ENCODE measurements around the gene KCNG2. TPM values are rescaled to one million over a fixed set of nuclear protein-coding genes. Genes with fewer than 3 reads are reported as not detected.

Gene KCNG2
- total RNA-seq, 1 donor from 2014 or later = not detected

GRCh38 chr18:79868811-79869541 lies 71.2 kb downstream of the KCNG2 start:
- H3K4me3 Mint-ChIP-seq = no peak overlapping the region
- no peak overlapping the region for H3K27ac ChIP-seq
- H3K9me3 ChIP-seq (ENCODE audit: low read depth) = no peaks in the 10 kb centered on the region
- no peaks in the 10 kb centered on the region for H3K36me3 Mint-ChIP-seq
- H3K36me3 ChIP-seq = no peaks in the 10 kb centered on the region
- no peak overlapping the region for H3K4me3 ChIP-seq
- H3K4me1 Mint-ChIP-seq = peaks cover 6% of the 10 kb centered on the region
- H4K20me1 ChIP-seq (ENCODE audit: low read depth) = no peaks in the 10 kb centered on the region
- no peaks in the 10 kb centered on the region for H3K79me2 ChIP-seq (ENCODE audit: low read depth)
- no peaks in the 10 kb centered on the region for H3K27me3 ChIP-seq
- TF ChIP-seq CTCF (IDR thresholded peaks at IDR 0.05) (no peak), EZH2phosphoT487 (IDR thresholded peaks at IDR 0.05) (no peak), EZH2 (IDR thresholded peaks at IDR 0.05) (no peak)
- no peak for DNase-seq (ENCODE audit: low spot score)
- H3K4me1 ChIP-seq = peaks cover 8% of the 10 kb centered on the region
- H3K9ac ChIP-seq = no peak overlapping the region
- H3K27ac Mint-ChIP-seq = no peak overlapping the region
- H3K9me3 Mint-ChIP-seq = no peaks in the 10 kb centered on the region
- H3K4me2 ChIP-seq = no peak overlapping the region
- peaks cover 1% of the 10 kb centered on the region for H3K27me3 Mint-ChIP-seq (ENCODE audit: insufficient read depth, low read depth)
- H2AFZ ChIP-seq (replicated peaks) = no peak overlapping the region
- peaks cover 3% of the 10 kb centered on the region for H3F3A ChIP-seq (ENCODE audit: low read depth)

- H3K9me3 ChIP-seq (ENCODE audit: low read depth) = no peaks in the 10 kb centered on the region
- Mint-ChIP-seq H3K4me3 (no peak overlapping the region), H3K36me3 (no peaks in the 10 kb centered on the region), H3K27ac (no peak overlapping the region), H3K9me3 (no peaks in the 10 kb centered on the region), H3K4me1 (peaks cover 7% of the 10 kb centered on the region), H3K27me3 (ENCODE audit: insufficient read depth, low read depth) (peaks cover 6% of the 10 kb centered on the region)
- DNase-seq (ENCODE audit: low spot score) = no peak
- no peak overlapping the region for H3K9ac ChIP-seq
- no peak overlapping the region for H2AFZ ChIP-seq (replicated peaks)
- H3K36me3 ChIP-seq = no peaks in the 10 kb centered on the region
- TF ChIP-seq EZH2 (IDR thresholded peaks at IDR 0.05) (no peak), CTCF (IDR thresholded peaks at IDR 0.05) (no peak), EZH2phosphoT487 (IDR thresholded peaks at IDR 0.05) (no peak)
- no peak overlapping the region for H3K4me3 ChIP-seq
- no peak overlapping the region for H3K27ac ChIP-seq
- no peaks in the 10 kb centered on the region for H4K20me1 ChIP-seq (ENCODE audit: low read depth)
- H3K79me2 ChIP-seq (ENCODE audit: low read depth) = no peaks in the 10 kb centered on the region
- no peak overlapping the region for H3K4me2 ChIP-seq
- peaks cover 8% of the 10 kb centered on the region for H3K4me1 ChIP-seq
- no peaks in the 10 kb centered on the region for H3K27me3 ChIP-seq
- H3F3A ChIP-seq (ENCODE audit: low read depth) = peaks cover 3% of the 10 kb centered on the region
These were observed 72.0 kb downstream of the KCNG2 start for GRCh38 chr18:79869591-79870300.

GRCh38 chr18:79870301-79871025 lies 72.7 kb downstream of the KCNG2 start:
- H3K9ac ChIP-seq = no peak overlapping the region
- peaks cover 8% of the 10 kb centered on the region for H3K4me1 ChIP-seq
- Mint-ChIP-seq H3K36me3 (no peaks in the 10 kb centered on the region), H3K27ac (no peak overlapping the region), H3K4me1 (peaks cover 7% of the 10 kb centered on the region), H3K4me3 (no peak overlapping the region), H3K27me3 (ENCODE audit: insufficient read depth, low read depth) (peaks cover 10% of the 10 kb centered on the region), H3K9me3 (no peaks in the 10 kb centered on the region)
- no peak overlapping the region for H3K27ac ChIP-seq
- H3K4me3 ChIP-seq = no peak overlapping the region
- H3F3A ChIP-seq (ENCODE audit: low read depth) = peaks cover 3% of the 10 kb centered on the region
- no peaks in the 10 kb centered on the region for H3K27me3 ChIP-seq
- no peak overlapping the region for H2AFZ ChIP-seq (replicated peaks)
- no peaks in the 10 kb centered on the region for H3K79me2 ChIP-seq (ENCODE audit: low read depth)
- DNase-seq (ENCODE audit: low spot score) = no peak
- no peaks in the 10 kb centered on the region for H4K20me1 ChIP-seq (ENCODE audit: low read depth)
- no peak overlapping the region for H3K4me2 ChIP-seq
- H3K36me3 ChIP-seq = no peaks in the 10 kb centered on the region
- no peaks in the 10 kb centered on the region for H3K9me3 ChIP-seq (ENCODE audit: low read depth)
- TF ChIP-seq EZH2phosphoT487 (IDR thresholded peaks at IDR 0.05) (no peak), CTCF (IDR thresholded peaks at IDR 0.05) (no peak), EZH2 (IDR thresholded peaks at IDR 0.05) (no peak)

All from neural progenitor cell (in vitro differentiated cells).